Cerebellar cortex (tissue), 1 donor: Measurements from ENCODE around the gene EMD.
"Not testable (repeated sequence)": the region's sequence is repeated elsewhere in the genome, so short reads cannot be mapped to it uniquely, and the experiment has no call there.

Experiments
- DNase-seq: peaks from one replicate; pipeline ENCODE4 v3.0.0-alpha.2; 2015; ENCODE audit warnings: low spot score

Gene EMD

DNA sequence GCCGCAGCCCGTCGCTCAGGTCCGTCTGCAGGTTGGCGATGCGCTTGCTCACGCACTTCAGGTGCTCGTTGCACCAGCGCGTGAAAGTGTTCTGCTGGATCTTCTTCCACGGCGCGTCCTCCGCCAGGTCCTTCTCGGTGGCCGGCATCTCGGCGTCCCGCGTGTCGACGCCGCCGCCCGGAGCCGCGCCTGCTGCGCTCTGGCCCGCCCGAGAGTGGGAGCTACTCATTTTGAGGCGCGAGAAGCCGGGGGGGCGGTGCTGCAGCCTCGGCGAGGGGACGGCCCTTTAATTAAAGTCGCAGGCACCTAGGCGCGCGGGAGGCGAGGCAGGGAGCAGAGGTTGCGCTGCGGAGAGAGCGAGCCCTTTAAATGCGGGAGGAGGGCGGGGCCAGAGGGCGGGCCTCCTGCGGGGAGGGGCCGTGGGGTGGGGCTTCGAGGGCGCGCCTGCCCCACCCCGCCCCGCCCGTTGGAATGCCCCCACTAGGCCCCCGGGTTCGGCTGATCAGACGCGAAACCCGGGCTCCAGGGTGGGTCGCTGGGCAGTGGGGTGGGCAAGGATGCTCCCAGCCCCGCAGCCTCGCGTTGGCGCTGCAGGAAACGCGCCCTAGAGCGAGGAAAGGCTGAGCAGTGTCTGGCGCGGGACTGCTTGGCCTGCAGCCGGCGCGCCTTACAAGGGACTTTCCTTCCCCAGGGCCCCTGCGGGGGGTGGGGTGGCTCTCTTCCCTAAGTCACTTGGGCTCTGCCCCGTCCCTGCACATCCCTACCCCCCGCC is 7.9 kb upstream of the EMD start:
- peak; percentile 93 for DNase-seq

DNA sequence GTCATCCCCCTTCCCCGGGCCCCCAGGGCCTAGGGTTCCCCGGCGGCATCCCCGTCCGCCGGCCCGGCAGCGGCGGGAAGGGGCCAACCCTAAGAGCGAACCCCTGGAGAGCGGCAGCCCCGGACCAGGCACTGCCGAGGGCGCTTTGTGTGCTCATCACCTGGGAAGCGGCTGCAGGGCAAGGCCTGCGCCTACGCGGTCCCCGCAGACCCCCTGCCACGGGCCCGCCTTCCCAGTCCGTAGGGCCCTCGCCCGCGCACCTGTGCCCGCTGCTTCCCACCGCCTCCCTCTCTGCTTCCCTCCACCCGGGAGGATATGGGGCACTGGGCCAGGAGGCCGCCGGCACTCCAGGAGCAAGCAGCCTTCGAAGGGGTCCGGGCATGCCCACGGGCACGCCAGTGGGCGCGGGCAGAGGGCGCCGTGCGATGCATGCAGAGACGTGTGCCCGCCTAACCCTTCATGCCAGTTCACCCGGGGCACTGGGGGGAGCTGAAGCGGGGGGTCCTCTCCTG is 7.2 kb upstream of the EMD start:
- no peak for DNase-seq

- DNase-seq, result peak; percentile 53
Observed at GRCh38 chrX:154372612-154373022, 6.5 kb upstream of the EMD start.

GRCh38 chrX:154373340-154374306 is 5.5 kb upstream of the EMD start:
- peak; percentile 87 for DNase-seq

DNA sequence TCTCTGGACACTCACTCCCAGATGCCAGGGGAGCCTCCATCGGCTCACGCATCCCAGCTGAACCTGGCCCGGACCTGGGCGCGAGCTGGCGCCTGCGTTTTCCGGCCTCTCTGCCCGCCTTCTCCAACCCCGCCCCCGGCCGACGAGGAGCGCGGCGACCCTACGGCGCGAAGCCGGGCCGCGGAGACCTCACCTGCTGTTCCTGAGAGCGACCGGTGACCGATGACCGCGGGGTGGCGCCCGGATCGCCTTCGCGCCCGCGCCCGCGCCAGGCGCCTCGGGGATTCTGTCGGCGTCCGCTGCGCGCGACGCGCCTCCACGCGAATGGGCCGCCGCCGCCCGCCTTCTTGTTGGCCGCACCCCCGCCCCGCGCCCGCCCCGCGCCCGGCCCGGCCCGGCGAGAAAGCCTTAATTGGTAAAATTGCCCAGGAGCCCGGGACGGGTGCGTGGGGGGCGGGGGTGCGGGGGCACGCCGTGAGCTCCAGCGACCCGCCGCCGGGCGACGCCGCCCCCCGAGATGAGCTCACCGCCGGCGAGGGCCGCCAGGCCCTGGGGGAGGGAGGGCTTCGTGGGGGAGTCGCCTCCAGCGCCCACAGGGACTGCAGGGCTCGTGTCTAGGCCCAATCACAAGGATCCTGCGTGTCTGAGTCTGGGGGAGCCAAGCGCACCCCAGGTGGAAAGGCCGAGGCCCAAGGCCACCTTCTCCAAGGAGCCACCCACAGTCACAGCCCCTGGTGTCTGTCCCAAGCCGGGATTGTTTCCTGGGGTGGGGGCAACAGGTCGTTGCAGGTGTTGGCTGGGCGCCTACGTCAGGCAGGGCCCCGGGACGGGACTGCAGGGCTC is 4.6 kb upstream of the EMD start, which contains the start of gene FLNA:
FLNA (minus strand) TSS at position 322 of the 843 bp plus-strand sequence. CDS start 3,389 bp downstream, outside the sequence.
- no peak for DNase-seq

DNA sequence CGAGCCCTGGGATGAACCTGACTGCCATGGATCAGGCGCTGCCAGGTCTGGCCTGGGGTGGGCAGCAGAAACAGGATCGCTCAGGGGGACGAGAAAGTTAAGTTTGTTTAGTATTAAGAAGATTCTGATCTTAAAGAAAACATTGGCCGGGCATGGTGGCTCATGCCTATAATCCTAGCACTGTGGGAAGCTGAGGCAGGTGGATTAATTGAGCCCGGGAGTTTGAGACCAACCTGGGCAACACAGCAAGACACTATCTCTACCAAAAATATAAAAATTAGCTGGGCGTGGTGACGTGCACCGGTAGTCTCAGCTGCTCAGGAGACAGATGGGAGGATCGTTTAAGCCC is 4.0 kb upstream of the EMD start:
- no peak for DNase-seq

GRCh38 chrX:154376774-154377173 is 2.3 kb upstream of the EMD start:
- DNase-seq, result no peak

- DNase-seq, result no peak
Observed at GRCh38 chrX:154378059-154378798, 866 bp upstream of the EMD start.

- DNase-seq, result no peak
Observed at GRCh38 chrX:154379569-154379951, 465 bp downstream of the EMD start.

GRCh38 chrX:154380153-154380552 is 1.1 kb downstream of the EMD start:
- no peak for DNase-seq

DNA sequence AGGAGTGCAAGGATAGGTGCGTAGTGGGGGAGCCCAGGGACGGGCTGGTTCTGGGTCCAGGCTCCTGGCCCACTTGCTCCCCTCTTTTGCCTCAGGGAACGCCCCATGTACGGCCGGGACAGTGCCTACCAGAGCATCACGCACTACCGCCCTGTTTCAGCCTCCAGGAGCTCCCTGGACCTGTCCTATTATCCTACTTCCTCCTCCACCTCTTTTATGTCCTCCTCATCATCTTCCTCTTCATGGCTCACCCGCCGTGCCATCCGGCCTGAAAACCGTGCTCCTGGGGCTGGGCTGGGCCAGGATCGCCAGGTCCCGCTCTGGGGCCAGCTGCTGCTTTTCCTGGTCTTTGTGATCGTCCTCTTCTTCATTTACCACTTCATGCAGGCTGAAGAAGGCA is 1.7 kb downstream of the EMD start:
- no peak for DNase-seq

DNA sequence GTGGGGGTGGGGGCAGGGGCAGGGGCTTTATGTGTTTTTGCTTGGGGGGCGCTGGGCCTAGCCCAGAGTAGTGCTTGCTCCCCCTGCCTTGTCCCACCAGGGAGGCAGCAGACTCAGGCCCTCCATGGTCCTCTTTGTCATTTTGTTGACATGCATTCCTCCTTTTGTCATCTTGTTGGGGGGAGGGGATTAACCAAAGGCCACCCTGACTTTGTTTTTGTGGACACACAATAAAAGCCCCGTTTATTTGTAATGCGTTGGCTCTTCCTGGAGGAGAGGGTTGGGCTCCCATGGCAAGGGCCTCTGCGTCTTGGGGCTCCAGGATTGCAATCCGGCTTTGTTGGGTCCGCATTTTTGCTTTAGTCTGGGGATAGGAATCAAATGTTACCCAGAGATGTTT is 2.2 kb downstream of the EMD start:
- no peak for DNase-seq

DNA sequence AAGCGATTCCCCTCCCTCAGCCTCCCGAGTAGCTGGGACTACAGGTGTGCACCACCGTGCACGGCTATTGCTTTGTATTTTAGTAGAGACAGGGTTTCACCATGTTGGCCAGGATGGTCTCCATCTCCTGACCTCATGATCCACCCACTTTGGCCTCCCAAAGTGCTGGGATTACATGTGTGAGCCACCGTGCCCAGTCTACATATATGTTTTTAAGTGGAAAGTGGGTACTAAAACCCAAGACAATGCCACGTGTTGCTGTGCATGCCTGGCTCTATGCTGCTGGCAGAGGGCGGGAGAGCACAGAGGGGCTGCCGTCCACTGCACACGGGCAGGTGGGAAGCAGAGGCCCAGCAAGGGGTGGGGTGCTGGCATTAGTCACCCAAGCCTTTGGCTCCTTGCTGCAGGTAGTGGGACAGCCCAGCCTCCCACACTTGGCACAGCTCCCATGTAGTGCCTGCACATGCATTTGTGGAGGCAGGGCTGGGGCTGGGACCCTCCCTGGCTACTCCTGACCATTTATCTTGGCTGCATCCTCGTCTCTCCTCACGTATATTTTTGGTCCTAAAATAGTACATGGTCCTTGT is 3.5 kb downstream of the EMD start:
- DNase-seq, result no peak

DNA sequence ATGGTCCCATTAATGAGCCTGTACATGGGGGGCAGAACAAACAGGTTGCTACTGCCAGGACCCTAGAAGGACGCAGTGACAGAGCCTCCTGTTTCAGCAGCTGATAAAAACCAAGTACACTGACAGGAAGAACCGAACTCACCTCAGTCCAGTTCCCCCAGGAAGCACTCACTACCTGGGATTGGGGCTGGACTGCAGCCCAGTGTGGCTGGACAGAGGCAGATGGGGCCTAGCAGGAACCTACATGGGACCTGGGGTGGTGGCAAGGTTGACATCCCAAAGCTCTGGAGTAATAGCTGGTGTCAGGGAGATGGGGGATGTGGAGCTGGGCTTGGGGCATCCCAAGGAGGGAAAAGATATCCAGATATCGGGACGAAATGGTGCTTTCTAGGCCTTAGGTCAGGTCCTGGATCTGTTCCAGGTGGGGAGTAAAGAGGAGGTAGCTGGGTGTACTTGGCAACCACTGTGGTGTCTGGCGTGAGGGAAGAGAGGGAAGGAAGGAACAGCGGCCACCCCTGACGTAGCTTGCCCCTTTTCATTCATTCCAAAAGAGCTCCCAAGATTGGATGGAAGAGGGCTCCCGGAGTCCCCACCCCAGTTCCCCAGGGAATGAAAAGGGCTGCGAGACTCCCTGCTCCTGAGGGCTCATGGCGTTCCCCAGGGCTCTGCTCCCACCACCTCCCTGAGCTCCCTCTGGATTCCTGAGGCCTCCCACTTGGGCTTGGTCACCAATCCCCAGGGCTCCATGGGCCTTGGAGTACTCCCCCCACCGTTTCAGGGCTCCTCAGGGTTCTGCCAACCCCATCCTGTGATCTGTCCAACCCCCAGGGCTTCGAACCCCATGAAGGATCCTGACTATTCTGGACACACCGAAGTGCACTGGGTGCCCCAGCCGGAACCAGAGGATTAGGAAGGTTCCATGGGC is 4.5 kb downstream of the EMD start:
- no peak for DNase-seq

DNA sequence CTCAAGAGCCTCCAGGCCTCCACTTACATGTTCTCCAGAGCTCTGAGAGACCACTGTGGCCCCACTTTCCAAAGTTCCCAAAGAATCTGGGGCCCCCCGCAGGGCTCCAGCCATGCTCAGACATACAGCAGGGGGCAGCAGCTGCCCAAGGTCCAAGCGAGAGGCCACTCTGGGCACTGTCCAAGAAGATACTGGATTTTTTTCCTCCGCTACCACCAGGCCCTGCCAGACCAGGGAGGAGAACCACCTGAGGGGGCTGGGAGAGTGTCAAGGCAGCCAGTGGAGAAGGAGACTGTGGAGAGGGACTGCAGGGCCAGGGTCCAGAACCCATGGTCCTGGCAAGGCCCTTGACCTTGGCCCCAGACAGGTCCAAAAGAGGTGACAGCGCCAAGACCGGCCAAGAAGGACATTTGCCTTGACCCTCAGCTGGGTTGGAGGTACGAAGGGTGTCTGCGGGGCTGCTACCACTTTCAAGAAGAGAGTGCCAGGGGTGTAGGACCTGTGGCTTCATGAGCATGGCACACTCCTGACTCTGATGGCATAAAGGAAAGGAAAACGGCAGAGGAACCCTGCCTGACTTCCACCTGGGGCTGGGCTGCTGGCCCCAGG is 5.3 kb downstream of the EMD start:
- no peak for DNase-seq

- DNase-seq, result not testable (repeated sequence)
Observed at GRCh38 chrX:154388094-154388493, 9.0 kb downstream of the EMD start.

- DNase-seq, result not testable (repeated sequence)
Observed at GRCh38 chrX:154388649-154389048, 9.6 kb downstream of the EMD start.

GRCh38 chrX:154389812-154390747 is 11.0 kb downstream of the EMD start:
- DNase-seq, result not testable (repeated sequence)
